Rectal smooth muscle tissue (tissue), 1 donor: Measurements from ENCODE around the gene PPM1J.

Experiments used
- H3K27ac ChIP-seq: one replicate; pipeline ENCODE4 v1.7.0; 2013; ENCODE audit warnings: low read depth, low read length, inconsistent platforms
- H3K27me3 ChIP-seq: one replicate; pipeline ENCODE4 v1.7.0; 2013; ENCODE audit warnings: low read length; ENCODE audit not compliant: control insufficient read depth, insufficient read depth
- H3K36me3 ChIP-seq: one replicate; pipeline ENCODE4 v1.7.0; 2013; ENCODE audit warnings: low read length; ENCODE audit not compliant: control insufficient read depth, insufficient read depth
- H3K4me1 ChIP-seq: one replicate; pipeline ENCODE4 v1.7.0; 2013; ENCODE audit warnings: low read length; ENCODE audit not compliant: control insufficient read depth, insufficient read depth
- H3K4me3 ChIP-seq: one replicate; pipeline ENCODE4 v1.7.0; 2013; ENCODE audit warnings: low read length
- H3K9ac ChIP-seq: one replicate; pipeline ENCODE4 v1.7.0; 2013; ENCODE audit warnings: low read length

PPM1J gene

DNA sequence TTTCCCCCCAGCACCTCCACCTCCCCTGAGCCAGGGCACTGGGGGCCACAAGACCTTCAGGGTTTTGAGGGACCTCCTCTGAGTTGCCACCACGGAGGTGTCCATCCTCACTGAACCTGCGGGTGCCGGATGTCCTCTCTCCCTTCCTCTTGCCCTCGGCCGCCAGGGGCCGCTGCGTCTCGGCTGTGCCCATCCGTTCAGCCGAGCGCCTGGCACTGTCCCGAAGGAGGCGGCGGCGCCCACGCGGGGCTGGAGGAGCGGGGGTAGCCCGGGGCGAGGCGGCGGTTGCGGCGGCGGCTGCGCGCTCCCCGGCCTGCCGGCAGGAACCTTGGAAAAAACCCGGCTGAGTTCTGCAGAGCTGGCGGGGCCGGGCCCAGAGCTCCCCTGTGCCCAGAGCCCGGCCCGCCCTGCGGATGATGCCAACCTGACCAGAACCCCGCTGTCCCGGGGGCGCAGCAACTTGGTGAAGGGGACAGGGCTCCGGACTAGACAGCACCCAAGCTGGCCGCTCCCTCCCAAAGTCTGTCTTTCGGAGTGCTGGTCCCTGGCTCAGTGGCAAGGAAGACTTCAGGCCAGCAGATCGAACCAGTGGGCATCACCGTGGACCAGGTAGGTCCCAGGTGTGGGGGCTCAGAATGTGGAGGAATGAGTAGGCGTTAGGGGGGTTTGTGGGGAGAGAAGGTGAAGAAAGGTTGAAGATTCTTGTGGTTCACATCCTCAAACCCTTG lies 3.7 kb upstream of the PPM1J start:
- no peak overlapping the region for H3K9ac ChIP-seq
- H3K36me3 ChIP-seq: no peaks in the 10 kb centered on the region
- H3K27ac ChIP-seq: no peak overlapping the region
- peak overlapping the region; percentile 9 for H3K4me3 ChIP-seq
- H3K4me1 ChIP-seq: peaks cover 8% of the 10 kb centered on the region
- peaks cover 8% of the 10 kb centered on the region for H3K27me3 ChIP-seq

DNA sequence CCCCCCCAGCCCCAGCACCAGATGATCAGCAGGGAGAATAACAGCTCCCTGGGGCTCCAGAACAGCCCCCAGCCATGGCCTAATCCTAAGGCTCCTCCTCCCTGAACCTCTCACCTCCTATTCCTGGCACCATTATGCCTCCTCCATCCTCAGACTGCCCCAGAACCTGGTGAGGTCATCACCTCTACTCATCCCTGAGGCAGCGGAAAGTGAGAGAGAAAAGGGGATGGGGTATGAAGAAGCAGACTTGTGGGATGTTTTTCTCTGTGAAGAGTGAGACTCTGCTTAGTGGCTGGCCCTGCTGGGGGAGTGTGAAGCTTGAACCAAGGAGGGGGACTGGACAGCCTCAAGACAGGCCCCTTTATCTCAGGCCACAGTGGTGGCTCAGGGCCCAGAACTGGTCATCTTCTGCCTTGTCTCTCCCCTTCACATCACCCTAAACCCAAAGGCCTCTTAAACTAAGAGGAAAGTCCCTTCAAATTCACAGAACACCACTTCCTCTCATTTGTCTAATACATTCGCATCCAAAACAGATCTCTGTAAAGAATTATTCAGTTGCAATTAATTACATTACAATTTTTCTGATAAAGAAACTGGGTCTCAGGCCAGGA lies 2.2 kb upstream of the PPM1J start:
- H3K4me1 ChIP-seq: peaks cover 8% of the 10 kb centered on the region
- no peak overlapping the region for H3K9ac ChIP-seq
- no peaks in the 10 kb centered on the region for H3K36me3 ChIP-seq
- no peak overlapping the region for H3K4me3 ChIP-seq
- peaks cover 3% of the 10 kb centered on the region for H3K27me3 ChIP-seq
- no peak overlapping the region for H3K27ac ChIP-seq

DNA sequence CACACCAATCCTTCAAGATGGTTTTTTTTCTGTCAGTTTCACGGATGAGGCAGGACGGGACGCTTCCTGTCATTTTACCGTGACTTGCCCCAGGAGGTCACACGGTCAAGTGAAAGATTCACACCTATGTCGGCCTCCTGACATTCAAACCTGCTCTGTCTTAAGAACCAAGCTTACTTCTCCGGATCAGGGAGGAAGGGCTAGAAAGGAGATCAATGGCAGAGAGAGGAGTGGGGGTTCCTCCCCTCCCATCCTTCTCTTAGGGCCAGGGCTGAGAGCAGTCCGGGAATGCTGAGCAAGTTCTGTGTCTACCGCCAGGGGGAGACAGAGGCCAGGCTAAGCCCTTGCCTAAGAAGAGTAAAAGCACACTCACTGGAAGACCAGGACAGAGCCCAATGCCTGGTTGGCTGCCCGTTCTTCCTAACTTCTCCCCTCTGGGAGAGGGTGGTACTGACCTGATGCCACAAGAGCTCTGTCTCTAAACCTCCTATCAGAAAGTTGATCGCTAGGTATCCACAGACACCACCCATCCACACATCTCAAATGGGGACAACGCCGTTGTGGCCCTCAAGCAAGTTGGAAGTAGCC lies 1.1 kb upstream of the PPM1J start:
- peaks cover 8% of the 10 kb centered on the region for H3K4me1 ChIP-seq
- no peak overlapping the region for H3K9ac ChIP-seq
- H3K27me3 ChIP-seq: peaks cover 3% of the 10 kb centered on the region
- H3K36me3 ChIP-seq: no peaks in the 10 kb centered on the region
- no peak overlapping the region for H3K27ac ChIP-seq
- H3K4me3 ChIP-seq: peak overlapping the region; percentile 85

DNA sequence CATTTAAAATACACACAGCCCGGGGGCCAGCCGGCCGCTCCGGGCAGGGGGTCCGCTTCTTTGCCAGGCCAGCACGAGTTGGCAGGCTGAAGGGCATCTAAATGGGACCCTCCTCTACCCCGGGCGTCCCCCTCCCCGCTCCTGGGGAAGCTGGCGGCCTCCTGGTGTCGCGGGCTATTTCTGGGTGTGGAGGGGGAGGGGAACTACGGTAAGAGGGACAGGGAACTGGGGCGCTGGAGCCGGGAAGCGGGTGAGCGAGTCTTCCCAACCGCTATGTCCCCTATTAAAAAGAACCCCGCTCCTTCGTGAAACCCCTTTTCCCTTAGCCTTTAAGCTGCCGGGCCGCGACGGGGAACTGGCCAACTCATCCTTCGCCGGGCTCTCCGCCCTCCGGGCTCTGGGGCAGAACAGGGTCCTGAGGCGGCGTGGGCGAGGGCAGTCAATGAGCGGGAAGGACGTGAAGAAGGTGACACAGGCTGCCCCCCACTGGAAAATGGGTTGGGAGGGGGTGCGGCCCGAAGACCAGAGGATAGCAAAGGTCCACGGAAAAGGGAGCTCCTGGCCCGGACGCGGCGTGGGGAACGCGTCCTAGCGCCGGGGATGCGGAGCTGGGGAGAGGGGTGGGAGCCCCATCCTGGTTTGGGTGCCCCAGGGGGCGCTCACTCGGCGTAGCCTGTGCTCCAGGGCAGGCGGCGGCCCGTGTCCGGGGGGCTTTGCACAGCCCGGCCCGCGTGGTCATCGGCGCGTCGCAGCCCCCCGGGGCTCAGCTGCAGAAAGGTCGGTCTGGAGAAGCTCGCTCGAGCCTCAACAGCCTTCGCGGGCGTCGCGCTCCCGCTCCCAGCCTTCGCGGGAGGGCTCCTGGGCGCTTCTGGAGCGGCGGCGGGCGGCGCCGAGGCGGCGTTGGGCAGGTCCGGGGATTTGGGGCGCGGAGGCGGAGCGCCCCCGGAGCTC lies 544 bp downstream of the PPM1J start:
- H3K4me1 ChIP-seq: peaks cover 8% of the 10 kb centered on the region
- H3K27me3 ChIP-seq: peaks cover 3% of the 10 kb centered on the region
- H3K9ac ChIP-seq: no peak overlapping the region
- no peaks in the 10 kb centered on the region for H3K36me3 ChIP-seq
- peak overlapping the region; percentile 63 for H3K4me3 ChIP-seq
- no peak overlapping the region for H3K27ac ChIP-seq

DNA sequence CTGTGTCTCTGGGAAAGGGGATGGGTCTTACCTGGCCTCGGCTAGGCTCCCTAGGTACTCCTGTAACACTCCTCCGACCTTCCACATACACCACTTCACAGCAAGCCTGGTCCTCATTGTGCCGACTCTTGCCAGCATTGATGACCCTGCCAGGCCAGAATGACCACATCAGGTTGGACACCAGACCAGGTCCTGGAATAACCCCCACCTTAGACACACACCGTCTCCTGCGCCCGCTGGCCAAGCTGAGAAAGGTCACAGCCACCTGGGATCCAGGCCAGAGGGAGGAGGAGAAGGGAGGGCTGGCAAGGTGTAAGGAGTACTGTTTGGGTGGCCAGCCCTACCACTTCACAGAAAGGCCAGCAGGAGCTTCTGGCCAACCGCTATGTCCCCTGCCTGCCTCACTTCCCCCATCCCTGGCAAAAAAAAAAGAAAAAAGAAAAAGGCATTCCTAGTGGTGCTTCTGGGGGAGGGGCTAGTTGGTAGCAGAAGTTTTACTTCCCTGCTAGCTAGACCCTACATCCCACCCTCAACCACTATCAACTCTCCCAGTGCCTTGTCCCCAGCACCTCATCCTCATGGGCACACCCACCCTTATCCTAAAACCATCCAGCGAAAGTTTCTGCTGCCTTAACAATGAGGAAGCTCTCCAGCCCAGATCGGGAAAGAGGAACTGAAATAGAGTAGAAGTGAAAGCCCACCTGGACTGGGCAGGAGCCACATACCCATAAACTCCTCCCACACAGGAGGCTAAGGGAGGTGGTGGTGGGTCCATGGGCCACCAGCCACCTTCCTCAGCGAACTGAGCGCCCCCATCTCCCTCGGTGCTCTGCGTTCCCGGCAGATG lies 1.4 kb downstream of the PPM1J start:
- H3K4me1 ChIP-seq: peaks cover 8% of the 10 kb centered on the region
- H3K27me3 ChIP-seq: peaks cover 3% of the 10 kb centered on the region
- no peak overlapping the region for H3K9ac ChIP-seq
- peak overlapping the region; percentile 63 for H3K4me3 ChIP-seq
- H3K36me3 ChIP-seq: no peaks in the 10 kb centered on the region
- no peak overlapping the region for H3K27ac ChIP-seq

DNA sequence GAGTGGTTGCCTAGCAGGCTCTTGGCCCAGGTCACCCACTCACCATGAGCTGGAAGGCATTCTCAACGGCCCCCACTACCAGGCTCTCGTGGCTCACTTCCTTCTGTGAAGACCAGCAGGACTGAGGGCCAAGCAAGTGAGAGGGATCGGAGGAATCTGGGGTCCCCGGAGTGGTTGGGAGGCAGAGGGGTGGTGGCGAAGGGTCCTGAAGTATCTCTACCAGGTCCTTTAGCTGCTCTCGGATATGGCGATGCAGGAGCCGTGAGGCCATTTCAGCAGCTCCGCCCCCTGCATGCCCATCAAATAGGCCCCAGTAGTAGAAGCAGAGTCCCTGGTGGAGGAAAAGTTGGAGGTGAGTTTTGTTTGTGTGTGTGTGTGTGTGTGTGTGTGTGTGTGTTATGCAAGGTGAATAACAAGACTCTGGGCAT lies 2.4 kb downstream of the PPM1J start:
- no peak overlapping the region for H3K4me3 ChIP-seq
- H3K27ac ChIP-seq: no peak overlapping the region
- no peaks in the 10 kb centered on the region for H3K36me3 ChIP-seq
- peaks cover 8% of the 10 kb centered on the region for H3K4me1 ChIP-seq
- H3K27me3 ChIP-seq: peaks cover 3% of the 10 kb centered on the region
- no peak overlapping the region for H3K9ac ChIP-seq

DNA sequence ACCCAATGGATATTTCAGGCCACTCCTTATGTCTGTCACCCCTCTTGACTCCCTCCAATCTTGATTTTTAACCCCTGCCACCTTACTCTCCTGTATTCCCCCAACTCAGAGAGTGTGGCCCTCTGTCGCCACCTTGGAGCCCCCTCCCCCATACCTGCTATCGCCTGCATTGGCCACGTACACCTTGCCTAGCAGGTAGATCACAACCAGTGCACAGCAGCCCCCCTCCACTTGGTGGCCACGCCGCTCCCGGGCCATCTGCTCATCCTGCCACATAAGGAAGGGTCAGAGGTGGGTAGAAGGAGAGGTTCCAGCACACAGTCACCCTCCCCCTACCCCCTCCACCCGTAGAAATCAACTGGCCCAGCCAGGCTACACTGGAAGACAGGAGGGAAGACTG lies 2.9 kb downstream of the PPM1J start:
- Histone ChIP-seq H3K9ac (no peak overlapping the region), H3K36me3 (no peaks in the 10 kb centered on the region), H3K4me1 (peaks cover 8% of the 10 kb centered on the region), H3K27me3 (peaks cover 2% of the 10 kb centered on the region), H3K27ac (no peak overlapping the region), H3K4me3 (no peak overlapping the region)

DNA sequence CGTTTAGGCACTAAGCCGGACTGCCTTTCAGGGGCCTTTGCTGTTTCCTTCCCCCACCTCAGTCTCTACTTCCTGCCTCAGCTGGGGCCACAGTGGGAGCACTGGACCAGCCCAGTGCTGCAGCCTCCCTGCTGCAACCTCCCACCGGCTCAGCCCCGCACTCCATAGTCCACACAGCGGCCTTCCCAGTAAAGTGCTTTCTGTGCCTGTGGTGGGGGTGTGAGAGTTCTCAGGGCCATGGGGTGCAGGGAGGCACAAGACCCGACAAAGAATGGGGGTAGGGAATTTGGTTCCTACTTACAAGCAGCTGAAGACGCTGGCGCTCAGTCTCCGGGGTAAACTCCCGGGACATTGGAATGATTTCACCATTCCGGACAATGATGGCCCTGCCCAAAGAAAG lies 3.5 kb downstream of the PPM1J start:
- Histone ChIP-seq H3K27me3 (peaks cover 1% of the 10 kb centered on the region), H3K4me1 (peaks cover 8% of the 10 kb centered on the region), H3K36me3 (no peaks in the 10 kb centered on the region), H3K27ac (no peak overlapping the region), H3K4me3 (no peak overlapping the region), H3K9ac (no peak overlapping the region)

DNA sequence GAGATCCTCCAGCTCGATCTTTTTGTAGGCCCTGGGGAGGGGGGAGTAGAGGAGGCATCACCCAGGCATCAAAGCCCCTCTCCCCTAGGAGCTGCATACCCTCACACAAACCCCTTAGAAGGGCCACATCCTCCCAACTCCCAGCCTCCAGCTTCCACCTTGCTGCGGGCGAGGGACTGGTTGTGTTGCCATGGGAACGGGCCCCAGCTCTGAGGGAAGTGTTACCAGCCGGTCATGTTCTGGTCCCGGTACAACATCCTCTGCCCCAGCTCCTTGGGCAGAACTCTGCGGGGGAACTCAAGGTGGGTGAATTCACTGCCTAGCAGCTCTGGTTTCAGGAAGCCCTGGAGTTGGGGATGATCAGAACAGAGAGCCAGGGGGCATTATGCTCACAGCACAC lies 4.1 kb downstream of the PPM1J start:
- Histone ChIP-seq H3K36me3 (no peaks in the 10 kb centered on the region), H3K4me3 (no peak overlapping the region), H3K4me1 (peaks cover 7% of the 10 kb centered on the region), H3K27me3 (peaks cover 1% of the 10 kb centered on the region), H3K27ac (no peak overlapping the region), H3K9ac (no peak overlapping the region)

DNA sequence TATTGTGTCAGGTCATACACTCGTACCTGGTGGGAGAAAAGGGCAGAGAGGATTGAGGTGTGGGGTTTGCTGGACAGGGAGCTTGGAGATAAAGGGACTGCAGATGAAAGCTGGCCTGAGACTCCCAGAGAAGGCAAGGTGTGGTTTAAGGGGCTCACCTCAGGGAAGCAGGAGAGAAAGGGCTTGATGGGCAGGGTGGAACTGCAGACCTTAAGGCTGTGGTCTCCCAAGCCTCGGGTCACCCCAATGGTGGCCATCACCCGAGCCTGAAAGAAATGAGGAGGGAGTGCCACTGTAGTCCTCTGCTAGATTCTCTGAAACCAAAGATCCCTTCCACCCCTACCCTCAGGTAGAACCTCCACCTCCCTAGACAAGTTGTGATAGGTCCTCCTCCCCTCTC lies 4.5 kb downstream of the PPM1J start:
- Histone ChIP-seq H3K4me3 (no peak overlapping the region), H3K4me1 (peaks cover 7% of the 10 kb centered on the region), H3K27ac (no peak overlapping the region), H3K36me3 (no peaks in the 10 kb centered on the region), H3K9ac (no peak overlapping the region), H3K27me3 (peaks cover 1% of the 10 kb centered on the region)

DNA sequence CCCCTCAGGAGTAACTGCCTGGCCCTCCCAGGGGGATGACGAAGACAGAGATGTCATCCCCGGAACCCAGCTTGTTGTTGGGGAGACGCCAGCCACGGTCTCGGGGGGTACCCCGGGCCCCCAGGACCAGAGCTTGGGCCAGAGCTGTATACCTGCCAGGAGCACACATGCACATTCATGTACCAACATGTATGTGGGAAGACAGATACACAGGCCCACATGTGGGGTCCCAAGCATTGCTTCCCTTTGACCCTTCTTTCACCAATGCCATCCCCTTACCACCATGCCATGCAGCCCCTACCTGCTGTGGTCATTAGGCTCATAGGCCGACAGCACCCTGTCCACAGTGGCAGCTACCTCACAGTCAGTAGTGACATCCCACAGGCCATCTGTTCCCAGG lies 5.0 kb downstream of the PPM1J start:
- Histone ChIP-seq H3K27ac (no peak overlapping the region), H3K9ac (no peak overlapping the region), H3K27me3 (peaks cover 1% of the 10 kb centered on the region), H3K4me1 (peaks cover 9% of the 10 kb centered on the region), H3K4me3 (no peak overlapping the region), H3K36me3 (no peaks in the 10 kb centered on the region)
